GM21576 (cell line): ENCODE data around the gene GDI2.

Experiments used
- ATAC-seq: cut with Tn5 transposase; IDR thresholded peaks from one replicate; pipeline ENCODE4 v1.9.1; 2021; ENCODE audit warnings: mild to moderate bottlenecking, moderate library complexity; ENCODE audit not compliant: unreplicated experiment

Gene GDI2

DNA sequence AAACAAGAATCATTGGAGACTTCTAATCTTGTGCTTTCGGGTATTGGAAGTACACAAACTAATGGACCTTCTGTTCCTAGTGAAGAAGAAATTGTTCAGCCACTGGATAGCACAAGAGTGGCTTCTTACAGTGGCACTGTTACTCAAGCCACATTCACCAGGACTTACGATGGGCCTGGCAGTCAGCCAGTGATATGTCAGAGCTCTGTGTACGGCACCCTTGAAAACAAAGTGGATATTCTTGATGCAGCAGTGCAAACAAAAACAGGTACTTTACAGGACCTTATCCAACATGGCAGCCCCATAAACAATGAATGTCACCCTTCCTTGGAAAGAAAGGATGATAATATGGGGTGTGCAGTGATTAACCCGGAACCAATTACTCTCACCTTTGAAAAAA, 67.0 kb downstream of the GDI2 start:
- ATAC-seq: no peak

DNA sequence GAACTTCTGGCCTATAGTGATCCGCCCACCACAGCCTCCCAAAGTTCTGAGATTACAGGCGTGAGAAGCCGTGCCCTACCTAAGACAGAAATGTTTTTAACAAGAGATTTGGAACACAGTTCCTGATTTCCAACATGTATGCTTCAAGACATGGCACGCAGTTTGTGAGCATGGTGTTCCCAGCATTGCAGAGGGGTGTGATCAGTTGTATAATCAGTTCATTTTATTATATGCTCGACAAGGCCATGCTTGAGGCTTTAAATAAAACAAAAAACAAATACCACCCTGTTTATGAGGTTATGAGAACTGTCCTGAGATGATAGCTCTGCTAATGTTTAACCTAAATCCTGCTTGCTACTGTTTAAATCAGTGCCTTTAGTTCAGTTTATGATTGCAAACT, 68.4 kb downstream of the GDI2 start:
- ATAC-seq: no peak

DNA sequence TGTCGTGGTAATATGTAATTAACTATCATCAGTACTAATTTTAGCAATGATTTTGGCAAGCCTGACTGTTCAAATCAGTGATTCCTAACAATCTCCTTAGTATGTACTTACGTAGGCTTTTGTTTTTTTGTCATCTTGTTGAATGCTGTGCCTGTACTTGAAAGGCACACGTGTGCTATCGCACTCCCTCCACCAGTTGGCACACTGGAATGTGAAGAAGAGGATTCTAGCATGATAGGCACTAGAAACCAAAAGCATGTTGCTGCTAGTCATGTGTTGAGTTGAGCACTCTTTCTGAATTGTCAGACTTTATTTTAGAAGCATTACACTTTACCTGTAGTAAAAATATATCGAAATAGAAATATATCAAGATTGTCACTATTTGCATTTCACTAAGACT, 69.5 kb downstream of the GDI2 start:
- ATAC-seq: no peak

DNA sequence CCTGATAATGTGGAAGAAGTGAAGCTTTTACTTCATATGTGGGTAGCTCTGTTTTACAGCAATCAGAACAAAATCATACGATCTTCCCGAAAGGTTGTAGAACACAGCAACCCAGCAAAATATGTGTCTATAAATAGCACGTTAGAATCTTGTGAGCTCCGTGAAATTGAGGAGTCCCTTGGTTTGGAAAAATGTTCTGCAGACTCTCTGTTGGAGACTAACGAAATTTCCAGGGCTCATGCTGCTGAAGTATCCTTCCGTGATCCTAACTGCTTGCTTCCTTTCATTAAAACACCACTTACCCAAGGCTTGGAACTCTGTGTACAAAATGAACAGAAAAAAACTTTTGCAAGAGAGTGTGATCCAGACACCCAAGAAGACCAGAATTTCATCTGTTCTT, 71.1 kb downstream of the GDI2 start:
- ATAC-seq: no peak

DNA sequence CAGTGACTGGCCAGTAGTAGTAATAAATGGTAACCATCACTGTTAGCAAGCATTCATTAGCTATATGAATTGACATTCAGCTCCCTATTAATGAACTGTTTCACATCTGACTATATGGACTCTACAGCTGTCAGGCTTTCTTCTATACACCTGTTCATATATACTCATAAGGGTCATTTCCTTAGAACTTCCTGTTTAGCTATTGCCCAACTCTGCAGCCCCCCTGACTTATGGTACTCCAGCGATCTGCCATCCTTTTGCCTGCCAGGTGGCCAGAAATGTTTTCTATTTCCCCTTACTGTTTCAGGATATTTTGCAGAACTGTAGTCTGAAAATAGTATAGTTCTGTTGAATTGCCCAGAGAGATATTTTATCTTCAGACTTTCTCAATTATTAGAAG, 72.0 kb downstream of the GDI2 start:
- no peak for ATAC-seq

DNA sequence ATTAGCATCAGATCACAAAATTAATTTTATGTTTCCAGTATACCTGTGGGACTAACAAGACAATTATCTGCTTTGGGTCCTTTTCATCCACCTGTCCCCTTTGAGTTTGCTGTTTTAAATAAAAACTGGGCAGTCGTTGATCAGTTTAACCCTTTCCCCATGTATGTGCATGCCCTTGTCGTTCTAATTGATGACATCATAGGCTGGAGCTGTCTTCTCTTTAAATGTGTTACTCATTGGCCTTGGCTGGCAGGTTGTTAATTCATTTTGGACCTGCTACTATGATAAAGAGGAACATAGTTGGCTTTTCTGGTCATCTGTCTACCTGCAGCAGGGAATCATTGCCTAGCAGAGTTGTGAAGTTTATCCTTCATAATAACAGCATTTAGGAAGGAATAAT, 74.8 kb downstream of the GDI2 start:
- ATAC-seq: no peak

DNA sequence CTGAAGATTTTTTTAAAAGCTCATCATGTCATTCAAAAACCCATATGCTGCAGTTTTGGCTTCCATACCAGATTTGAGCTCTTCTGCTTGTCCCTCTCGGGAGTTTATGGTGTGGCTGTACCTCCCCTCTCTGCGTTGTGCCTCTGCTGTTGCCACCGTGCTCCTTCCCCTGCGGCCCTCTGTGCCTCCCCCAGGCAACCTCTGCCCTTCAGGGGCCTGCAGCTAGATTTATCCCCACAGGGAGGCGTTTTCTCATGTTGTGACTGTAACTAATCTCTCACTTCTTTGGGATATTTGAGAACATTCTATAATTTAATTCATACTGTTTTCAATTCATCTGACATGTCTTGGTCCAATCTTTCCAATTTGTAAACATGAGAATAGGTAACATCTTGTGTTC, 75.9 kb downstream of the GDI2 start:
- ATAC-seq: no peak

DNA sequence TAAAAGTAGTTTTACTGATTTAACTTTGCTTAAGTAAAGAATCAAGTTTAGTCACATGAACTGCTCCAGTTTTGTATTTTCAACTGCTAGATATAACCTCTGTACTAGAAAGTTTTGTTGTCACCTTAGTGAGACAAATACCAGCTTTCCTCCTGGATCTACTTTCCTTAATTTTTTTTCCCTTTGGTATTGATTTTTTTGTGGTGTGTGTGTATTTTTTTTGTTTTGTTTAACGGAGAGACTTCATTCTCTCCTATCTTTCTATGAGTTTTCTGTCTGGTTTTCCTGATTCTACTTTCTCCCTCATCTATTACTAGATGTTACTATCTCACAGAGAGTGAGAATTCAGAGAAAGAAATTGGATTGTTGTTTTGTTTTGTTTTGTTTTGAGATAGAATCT, 76.6 kb downstream of the GDI2 start:
- ATAC-seq: no peak

DNA sequence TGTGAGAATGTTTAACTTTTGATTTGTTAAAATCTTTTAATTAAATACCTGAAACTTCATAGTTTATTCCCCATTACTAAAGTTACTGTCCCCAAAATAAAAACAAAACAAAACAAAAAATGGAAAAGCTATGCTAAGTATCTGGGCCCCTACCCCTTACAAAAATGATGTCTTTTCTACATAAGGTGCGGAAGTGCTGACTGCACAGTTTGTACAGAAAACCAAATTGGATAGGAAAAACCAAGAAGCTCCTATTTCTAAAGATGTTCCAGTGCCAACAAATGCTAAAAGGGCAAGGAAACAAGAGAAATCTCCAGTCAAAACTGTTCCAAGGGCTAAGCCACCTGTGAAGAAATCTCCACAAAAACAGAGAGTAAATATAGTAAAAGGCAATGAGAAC, 78.1 kb downstream of the GDI2 start:
- no peak for ATAC-seq

DNA sequence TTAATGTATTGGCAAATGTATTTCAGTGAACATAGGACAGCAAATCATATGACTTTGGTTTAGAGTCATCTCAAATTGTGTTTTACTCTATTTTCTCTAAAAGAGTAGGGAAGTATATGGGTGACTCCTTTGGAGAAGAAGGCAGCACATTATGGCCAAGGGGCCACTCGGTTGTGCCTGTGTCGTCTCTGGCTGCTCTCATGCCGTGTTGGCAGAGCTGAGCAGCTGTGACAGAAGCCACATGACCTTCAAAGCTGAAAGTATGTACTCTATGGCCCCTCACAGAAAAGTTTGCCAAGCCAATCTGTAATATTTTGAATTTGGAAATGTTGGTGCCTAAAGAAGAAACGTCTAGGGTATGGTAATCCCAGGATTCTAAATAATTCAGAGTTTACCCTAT, 81.1 kb downstream of the GDI2 start:
- ATAC-seq: no peak

DNA sequence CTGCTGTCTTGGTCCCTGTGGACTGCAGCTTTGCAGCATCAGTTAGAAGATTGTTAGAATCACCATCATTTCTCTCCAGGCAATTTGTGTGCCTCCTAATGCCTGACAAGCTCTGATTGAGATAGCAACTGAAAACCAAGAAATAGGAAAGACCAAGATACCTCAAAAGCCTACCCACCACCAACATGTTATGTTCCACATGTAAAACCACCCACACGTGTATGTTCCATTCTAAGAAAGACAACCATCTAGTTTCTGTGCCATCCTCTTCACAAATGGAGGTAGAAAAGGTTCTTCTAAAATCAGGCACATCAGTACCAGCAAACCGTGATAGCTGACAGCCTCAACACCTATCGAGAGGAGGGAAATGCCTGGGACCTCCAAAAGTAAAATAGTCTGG, 81.7 kb downstream of the GDI2 start:
- no peak for ATAC-seq

DNA sequence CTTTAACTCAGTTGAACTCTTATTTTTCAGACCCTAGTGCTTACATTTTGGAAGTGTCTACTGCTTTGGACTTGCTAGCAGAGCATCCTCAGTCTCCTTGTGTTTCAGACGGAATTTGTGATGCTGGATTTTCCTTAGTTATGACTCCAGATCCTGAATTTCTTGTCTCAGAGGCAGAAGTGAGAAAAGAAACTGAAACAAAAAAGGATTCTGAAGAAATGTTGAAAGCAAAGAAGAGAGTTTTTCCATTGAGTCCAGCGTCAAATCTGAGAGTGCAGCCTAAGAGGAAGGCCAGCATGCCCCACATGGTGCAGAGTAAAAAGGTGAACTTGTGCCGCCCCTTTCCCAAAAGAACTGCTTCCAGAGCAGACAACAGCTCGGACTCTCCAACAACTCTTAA, 82.5 kb downstream of the GDI2 start:
- ATAC-seq: no peak

DNA sequence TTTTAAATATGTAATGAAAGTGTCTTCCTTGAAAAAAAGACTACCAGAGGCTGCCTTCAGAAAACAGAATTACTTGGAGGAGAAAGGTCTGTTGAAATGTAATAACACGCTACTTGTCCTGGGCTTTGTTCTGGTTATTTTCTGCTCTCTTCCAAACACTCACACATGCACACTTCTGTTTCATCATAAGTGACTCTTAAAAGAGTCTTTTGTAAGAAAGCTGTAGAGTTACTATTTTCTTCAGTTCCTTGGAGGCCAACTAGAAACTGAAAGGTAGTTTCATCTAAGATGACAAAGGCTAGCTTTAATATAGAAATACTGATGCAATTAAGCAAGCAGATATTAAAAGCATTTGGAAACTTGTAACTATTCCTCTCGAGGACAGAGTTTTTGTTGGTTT, 89.5 kb downstream of the GDI2 start:
- no peak for ATAC-seq

DNA sequence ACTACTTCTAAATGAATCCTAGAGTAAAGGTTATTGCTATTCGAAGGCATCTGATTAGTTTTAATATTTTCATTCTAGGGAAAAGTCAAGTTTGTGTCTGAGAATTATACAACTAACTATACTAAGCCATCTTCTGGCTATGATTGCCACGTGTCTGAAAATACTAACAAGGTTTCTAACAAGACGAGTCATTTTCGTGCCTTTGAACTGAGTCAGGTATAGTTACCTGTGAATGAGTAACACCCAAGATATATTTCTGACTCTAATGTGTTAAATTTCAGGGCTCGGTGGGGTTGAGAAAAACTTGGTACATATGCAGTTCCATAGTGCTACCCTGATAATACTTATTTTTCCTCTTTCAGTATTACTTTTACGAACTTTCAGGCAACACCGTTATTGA, 93.1 kb downstream of the GDI2 start:
- no peak for ATAC-seq

DNA sequence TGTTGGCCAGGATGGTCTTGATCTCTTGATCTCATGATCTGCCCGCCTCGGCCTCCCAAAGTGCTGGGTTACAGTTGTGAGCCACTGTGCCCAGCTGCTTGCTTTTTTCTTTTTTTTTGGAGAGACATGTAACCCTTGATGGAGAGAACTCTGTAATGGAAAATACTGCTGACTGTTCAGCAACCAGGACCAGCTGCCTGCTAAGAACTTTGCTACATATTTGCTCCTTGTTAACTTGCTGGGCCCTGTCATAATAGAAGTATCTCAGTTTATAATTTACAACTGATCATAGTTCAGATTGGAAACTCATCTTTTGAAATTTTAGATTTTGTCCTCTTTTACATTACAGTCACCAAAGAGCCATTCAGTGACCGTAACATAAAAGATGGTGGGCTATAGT, 93.7 kb downstream of the GDI2 start:
- no peak for ATAC-seq
